Stimulated activated effector memory CD8-positive, alpha-beta T cell treated with anti-CD3 and anti-CD28 coated beads, Interleukin-12 subunit alpha, Interleukin-12 subunit beta, amount 100 ng/mL, for 72 hours (primary cell): ENCODE results near the gene CNTNAP2.

ENCODE experiments used
- ATAC-seq: fragments of 150-1000 bp; cut with Tn5 transposase; 2 replicates; pipeline ENCODE4 v1.10.0; 2021
- DNase-seq, 2 donors: peaks; one replicate each; pipeline ENCODE4 v3.0.0; 2021 to 2022; ENCODE audit warnings: low spot score in 2 of 2
- H3K27ac Mint-ChIP-seq: one replicate; pipeline ENCODE4 v1.8.0; 2022; ENCODE audit warnings: mild to moderate bottlenecking, mixed read lengths
- H3K36me3 Mint-ChIP-seq: one replicate; pipeline ENCODE4 v1.8.0; 2022; ENCODE audit warnings: mild to moderate bottlenecking, mixed read lengths
- H3K4me1 Mint-ChIP-seq: one replicate; pipeline ENCODE4 v1.8.0; 2022; ENCODE audit warnings: mixed read lengths
- H3K4me3 Mint-ChIP-seq: one replicate; pipeline ENCODE4 v1.8.0; 2022; ENCODE audit warnings: mild to moderate bottlenecking, mixed read lengths
- H3K9me3 Mint-ChIP-seq: one replicate; pipeline ENCODE4 v1.8.0; 2022; ENCODE audit warnings: mixed read lengths

CNTNAP2 gene

DNA sequence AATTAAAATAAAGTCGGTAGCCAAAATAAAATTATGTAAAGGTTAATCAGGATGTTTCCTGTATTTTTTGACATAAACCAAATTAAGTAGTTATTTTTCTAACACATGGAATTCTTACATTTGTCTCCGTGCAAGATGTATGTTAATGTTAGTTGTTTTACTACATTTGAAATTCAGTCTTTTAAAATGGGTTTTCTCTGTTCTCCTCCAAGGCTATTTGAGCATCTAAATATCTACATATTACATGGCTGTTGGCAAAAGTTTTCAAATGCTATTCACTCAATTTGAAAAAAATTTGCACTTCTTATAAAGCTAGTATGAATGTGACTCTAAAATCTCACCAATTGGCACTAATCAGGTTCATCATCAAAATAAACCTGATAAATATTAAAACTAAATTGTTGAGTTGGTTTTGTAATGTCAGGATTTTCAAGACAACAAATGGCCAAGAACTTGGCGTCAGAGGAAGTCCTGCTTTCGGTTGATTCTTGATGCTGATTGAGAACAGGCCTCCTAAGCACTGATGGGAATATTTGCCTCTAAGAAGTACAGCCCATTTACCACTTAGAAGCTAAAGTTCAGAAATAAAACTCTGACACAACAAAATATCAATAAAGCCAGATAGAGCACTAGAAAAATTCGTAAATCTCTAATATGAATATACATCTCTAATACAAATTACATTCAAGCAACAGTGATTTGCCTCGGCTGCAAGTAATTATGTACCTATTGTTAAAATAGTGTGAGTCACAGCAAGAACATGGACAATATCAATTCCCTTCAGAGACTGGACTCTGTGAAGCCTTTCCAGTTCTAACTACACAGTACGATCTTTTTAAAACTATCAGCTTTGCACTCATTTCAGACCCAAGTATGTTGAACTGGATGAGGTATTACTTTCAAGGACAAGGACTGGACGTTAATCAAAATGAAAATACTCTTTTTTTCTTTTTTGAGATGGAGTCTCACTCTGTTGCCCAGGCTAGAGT, 1740.8 kb downstream of the CNTNAP2 start:
- Mint-ChIP-seq H3K4me1 (no peaks in the 10 kb centered on the region), H3K9me3 (peaks cover 7% of the 10 kb centered on the region), H3K27ac (no peak overlapping the region), H3K36me3 (no peaks in the 10 kb centered on the region), H3K4me3 (no peak overlapping the region)
- DNase-seq (no peak), ATAC-seq (no peak)

GRCh38 chr7:147858421-147858820, 1741.8 kb downstream of the CNTNAP2 start:
- Mint-ChIP-seq H3K4me1 (no peaks in the 10 kb centered on the region), H3K27ac (no peak overlapping the region), H3K9me3 (peaks cover 9% of the 10 kb centered on the region), H3K4me3 (no peak overlapping the region), H3K36me3 (no peaks in the 10 kb centered on the region)
- ATAC-seq (no peak), DNase-seq (no peak)

DNA sequence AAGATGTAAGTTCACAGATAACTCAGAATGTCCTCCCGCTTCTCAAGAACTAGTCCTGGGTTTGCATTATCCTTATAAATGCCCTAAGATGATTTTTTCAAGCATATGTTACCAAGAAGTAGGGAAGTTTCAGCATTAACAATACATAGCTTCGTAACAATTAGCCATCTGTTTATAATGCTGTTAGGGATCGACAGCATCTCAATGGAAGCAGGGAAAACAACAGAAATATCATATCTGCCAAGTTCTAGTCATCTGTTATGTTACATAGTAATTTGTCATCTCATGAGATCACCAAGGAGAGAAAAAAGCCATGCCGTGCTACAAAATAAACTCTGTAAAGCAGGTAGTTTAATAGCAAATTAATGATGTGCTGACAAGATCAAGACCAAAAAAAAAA, 1742.4 kb downstream of the CNTNAP2 start:
- Mint-ChIP-seq H3K27ac (no peak overlapping the region), H3K4me1 (no peaks in the 10 kb centered on the region), H3K36me3 (no peaks in the 10 kb centered on the region), H3K9me3 (peaks cover 9% of the 10 kb centered on the region), H3K4me3 (no peak overlapping the region)
- DNase-seq (no peak), ATAC-seq (no peak)

- H3K27ac Mint-ChIP-seq: no peak overlapping the region
- DNase-seq: no peak
- H3K9me3 Mint-ChIP-seq: peaks cover 9% of the 10 kb centered on the region
- H3K36me3 Mint-ChIP-seq: no peaks in the 10 kb centered on the region
- H3K4me1 Mint-ChIP-seq: no peaks in the 10 kb centered on the region
- ATAC-seq: no peak
- H3K4me3 Mint-ChIP-seq: no peak overlapping the region
Observed at GRCh38 chr7:147859486-147859885, 1742.9 kb downstream of the CNTNAP2 start.

- ATAC-seq: no peak
Observed at GRCh38 chr7:147861058-147861716, 1744.6 kb downstream of the CNTNAP2 start.

GRCh38 chr7:147861945-147862344, 1745.3 kb downstream of the CNTNAP2 start:
- Mint-ChIP-seq H3K36me3 (no peaks in the 10 kb centered on the region), H3K27ac (no peak overlapping the region), H3K4me1 (no peaks in the 10 kb centered on the region), H3K9me3 (peaks cover 9% of the 10 kb centered on the region), H3K4me3 (no peak overlapping the region)
- DNase-seq (no peak), ATAC-seq (no peak)

More at GRCh38 chr7:147861058-147861716, 1744.6 kb downstream of the CNTNAP2 start:
- no peaks in the 10 kb centered on the region for H3K36me3 Mint-ChIP-seq
- no peak for DNase-seq
- no peak overlapping the region for H3K27ac Mint-ChIP-seq
- no peaks in the 10 kb centered on the region for H3K4me1 Mint-ChIP-seq
- peaks cover 9% of the 10 kb centered on the region for H3K9me3 Mint-ChIP-seq
- no peak overlapping the region for H3K4me3 Mint-ChIP-seq

GRCh38 chr7:147869456-147869855, 1752.9 kb downstream of the CNTNAP2 start:
- Mint-ChIP-seq H3K9me3 (peaks cover 5% of the 10 kb centered on the region), H3K4me1 (no peaks in the 10 kb centered on the region), H3K4me3 (no peak overlapping the region), H3K36me3 (no peaks in the 10 kb centered on the region), H3K27ac (no peak overlapping the region)
- ATAC-seq (no peak), DNase-seq (no peak)

- Mint-ChIP-seq H3K4me3 (no peak overlapping the region), H3K9me3 (peaks cover 15% of the 10 kb centered on the region), H3K27ac (no peak overlapping the region), H3K36me3 (no peaks in the 10 kb centered on the region), H3K4me1 (no peaks in the 10 kb centered on the region)
- DNase-seq (no peak), ATAC-seq (no peak)
Observed at GRCh38 chr7:147878912-147879661, 1762.5 kb downstream of the CNTNAP2 start.

DNA sequence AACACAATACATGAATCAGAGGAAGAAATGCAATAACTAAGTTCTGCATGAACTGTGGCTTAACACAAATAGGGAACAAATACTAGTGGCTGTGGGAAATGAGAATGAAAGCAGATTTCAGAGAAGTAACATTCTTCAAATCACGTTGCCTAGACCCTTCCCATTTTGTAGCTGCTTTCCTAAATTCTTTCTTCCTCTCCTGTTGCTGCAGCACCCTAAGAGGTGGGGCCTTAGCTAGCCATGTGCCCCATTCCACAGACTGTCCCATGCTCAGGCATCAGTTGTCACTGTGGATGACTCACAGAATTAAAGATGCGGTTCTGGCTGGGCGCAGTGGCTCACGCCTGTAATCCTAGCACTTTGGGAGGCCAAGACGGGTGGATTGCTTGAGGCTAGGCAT, 1769.3 kb downstream of the CNTNAP2 start:
- DNase-seq (no peak), ATAC-seq (no peak)
- no peaks in the 10 kb centered on the region for H3K4me1 Mint-ChIP-seq
- no peak overlapping the region for H3K27ac Mint-ChIP-seq
- H3K36me3 Mint-ChIP-seq: no peaks in the 10 kb centered on the region
- peaks cover 14% of the 10 kb centered on the region for H3K9me3 Mint-ChIP-seq
- no peak overlapping the region for H3K4me3 Mint-ChIP-seq

GRCh38 chr7:147894271-147894670, 1777.7 kb downstream of the CNTNAP2 start:
- Mint-ChIP-seq H3K27ac (no peak overlapping the region), H3K4me1 (no peaks in the 10 kb centered on the region), H3K36me3 (no peaks in the 10 kb centered on the region), H3K4me3 (no peak overlapping the region), H3K9me3 (peaks cover 10% of the 10 kb centered on the region)
- DNase-seq: no peak
- ATAC-seq: no peak

GRCh38 chr7:147896121-147896520, 1779.5 kb downstream of the CNTNAP2 start:
- Mint-ChIP-seq H3K36me3 (no peaks in the 10 kb centered on the region), H3K27ac (no peak overlapping the region), H3K4me3 (no peak overlapping the region)

DNA sequence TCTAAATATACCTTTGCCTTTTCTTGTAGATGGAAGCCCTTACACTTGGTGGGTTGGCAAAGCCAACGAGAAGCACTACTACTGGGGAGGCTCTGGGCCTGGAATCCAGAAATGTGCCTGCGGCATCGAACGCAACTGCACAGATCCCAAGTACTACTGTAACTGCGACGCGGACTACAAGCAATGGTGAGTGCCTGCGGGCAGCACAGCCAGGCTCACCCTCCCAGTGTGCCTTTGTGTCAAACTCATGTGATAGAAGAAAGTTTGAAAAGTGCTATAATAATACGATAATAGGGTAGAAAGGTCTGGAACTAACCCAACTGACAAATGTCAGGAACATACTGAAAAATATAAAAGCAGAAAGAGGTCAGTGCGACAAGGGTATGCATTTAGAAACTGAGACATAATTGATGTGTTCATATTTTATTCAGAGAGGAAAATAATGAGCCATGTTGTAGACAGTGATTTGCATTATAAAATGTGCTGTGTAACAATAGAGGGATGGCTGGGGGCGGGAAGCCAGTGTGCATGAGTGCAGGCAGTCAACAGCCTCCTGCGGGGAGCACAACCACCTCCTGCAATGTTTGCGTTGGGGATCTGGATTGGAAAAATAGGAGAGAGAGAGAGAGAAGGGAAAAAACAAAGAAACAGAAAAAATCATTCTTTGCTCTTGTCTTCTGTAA, 1787.1 kb downstream of the CNTNAP2 start:
- Mint-ChIP-seq H3K9me3 (peaks cover 17% of the 10 kb centered on the region), H3K4me3 (no peak overlapping the region), H3K4me1 (no peaks in the 10 kb centered on the region), H3K27ac (no peak overlapping the region), H3K36me3 (no peaks in the 10 kb centered on the region)
- no peak for ATAC-seq
- no peak for DNase-seq

More at GRCh38 chr7:147896121-147896520, 1779.5 kb downstream of the CNTNAP2 start:
- no peaks in the 10 kb centered on the region for H3K4me1 Mint-ChIP-seq
- ATAC-seq (no peak), DNase-seq (no peak)
- peaks cover 20% of the 10 kb centered on the region for H3K9me3 Mint-ChIP-seq

GRCh38 chr7:147904219-147904576, 1787.6 kb downstream of the CNTNAP2 start:
- ATAC-seq (no peak), DNase-seq (no peak)
- no peak overlapping the region for H3K27ac Mint-ChIP-seq
- peaks cover 17% of the 10 kb centered on the region for H3K9me3 Mint-ChIP-seq
- no peak overlapping the region for H3K4me3 Mint-ChIP-seq
- H3K36me3 Mint-ChIP-seq: no peaks in the 10 kb centered on the region
- H3K4me1 Mint-ChIP-seq: no peaks in the 10 kb centered on the region

DNA sequence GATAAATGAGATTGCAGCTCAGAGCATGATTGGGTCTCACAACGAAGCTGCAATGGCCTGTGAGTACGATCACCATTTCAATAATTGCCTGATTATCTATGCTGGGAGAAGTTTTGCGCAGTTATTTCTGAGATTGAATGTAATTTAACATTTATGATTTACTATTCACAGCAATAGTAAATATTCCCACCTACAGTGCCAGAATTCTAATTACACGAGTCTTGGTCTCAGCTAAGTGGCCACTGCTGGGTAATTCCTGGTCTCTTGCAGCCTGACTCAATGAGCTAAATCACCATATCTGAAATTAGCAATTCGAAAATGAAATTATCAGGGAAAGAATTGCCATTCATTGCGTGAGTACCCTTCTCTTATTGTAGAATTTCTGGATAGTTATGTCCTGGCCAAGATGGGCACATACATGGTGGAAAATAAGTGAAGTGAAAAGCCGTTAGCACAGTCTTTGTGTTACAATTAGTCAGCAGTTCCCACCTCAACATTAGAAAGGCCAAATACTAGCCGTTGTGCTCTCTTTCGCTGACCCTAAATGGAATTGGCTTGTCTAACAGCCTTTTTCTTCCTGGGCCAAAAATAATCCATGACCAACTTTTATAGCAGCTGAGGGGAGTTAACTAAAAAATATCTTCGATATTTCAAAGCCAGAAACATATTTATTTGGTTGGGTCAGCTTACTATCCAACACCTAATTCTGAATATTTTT, 1793.0 kb downstream of the CNTNAP2 start:
- Mint-ChIP-seq H3K4me3 (no peak overlapping the region), H3K9me3 (peaks cover 3% of the 10 kb centered on the region), H3K36me3 (no peaks in the 10 kb centered on the region), H3K27ac (no peak overlapping the region), H3K4me1 (no peaks in the 10 kb centered on the region)
- DNase-seq: no peak
- no peak for ATAC-seq
